ENCODE measurements around the gene RAB31.

RAB31 gene

GRCh38 chr18:9862686-9863085, 154.6 kb downstream of the RAB31 start:
- no peak for DNase-seq (ENCODE audit: low read depth in 2 of 2)

- no peak for DNase-seq (ENCODE audit: low read depth in 2 of 2)
Measured at GRCh38 chr18:9863282-9863681, 155.2 kb downstream of the RAB31 start.

GRCh38 chr18:9865764-9866490, 157.8 kb downstream of the RAB31 start:
- DNase-seq (ENCODE audit: low read depth in 2 of 2): no peak

- no peak for DNase-seq (ENCODE audit: low read depth in 2 of 2)
Measured at GRCh38 chr18:9866627-9867026, 158.5 kb downstream of the RAB31 start.

- no peak for DNase-seq (ENCODE audit: low read depth in 2 of 2)
Measured at GRCh38 chr18:9867071-9867594, 159.0 kb downstream of the RAB31 start.

GRCh38 chr18:9868857-9869714, 161.0 kb downstream of the RAB31 start:
- no peak for DNase-seq (ENCODE audit: low read depth in 2 of 2)

- no peak for DNase-seq (ENCODE audit: low read depth in 2 of 2)
Measured at GRCh38 chr18:9869715-9870430, 161.8 kb downstream of the RAB31 start.

- DNase-seq (ENCODE audit: low read depth in 2 of 2): no peak
Measured at GRCh38 chr18:9870431-9871008, 162.4 kb downstream of the RAB31 start.

- no peak for DNase-seq (ENCODE audit: low read depth in 2 of 2)
Measured at GRCh38 chr18:9871244-9871746, 163.2 kb downstream of the RAB31 start.

- no peak for DNase-seq (ENCODE audit: low read depth in 2 of 2)
Measured at GRCh38 chr18:9872823-9873222, 164.7 kb downstream of the RAB31 start.

- no peak for DNase-seq (ENCODE audit: low read depth in 2 of 2)
Measured at GRCh38 chr18:9874728-9875127, 166.6 kb downstream of the RAB31 start.

- no peak for DNase-seq (ENCODE audit: low read depth in 2 of 2)
Measured at GRCh38 chr18:9876212-9876866, 168.2 kb downstream of the RAB31 start.

- DNase-seq (ENCODE audit: low read depth in 2 of 2): no peak
Measured at GRCh38 chr18:9876867-9877654, 169.0 kb downstream of the RAB31 start.

- DNase-seq (ENCODE audit: low read depth in 2 of 2): no peak
Measured at GRCh38 chr18:9877655-9878014, 169.5 kb downstream of the RAB31 start.

- DNase-seq (ENCODE audit: low read depth in 2 of 2): no peak
Measured at GRCh38 chr18:9878095-9878494, 170.0 kb downstream of the RAB31 start.

- DNase-seq (ENCODE audit: low read depth in 2 of 2): no peak
Measured at GRCh38 chr18:9878783-9879242, 170.7 kb downstream of the RAB31 start.

- DNase-seq (ENCODE audit: low read depth in 2 of 2): no peak
Measured at GRCh38 chr18:9884090-9884489, 176.0 kb downstream of the RAB31 start.

GRCh38 chr18:9884532-9885140, 176.5 kb downstream of the RAB31 start:
- no peak for DNase-seq (ENCODE audit: low read depth in 2 of 2)

- no peak for DNase-seq (ENCODE audit: low read depth in 2 of 2)
Measured at GRCh38 chr18:9885170-9886004, 177.3 kb downstream of the RAB31 start, which contains the start of gene TXNDC2. TXNDC2 (plus strand) TSS chr18:9885973; CDS start chr18:9886681, 708 bp downstream.
